Right atrium auricular region (tissue), 2 donors: ENCODE measurements around the gene HPGD. TPM values are rescaled to one million over a fixed set of nuclear protein-coding genes. Genes with fewer than 3 reads are reported as not detected.

ENCODE experiments used
- DNase-seq: peaks from one replicate; pipeline ENCODE4 v3.0.0-alpha.2; 2019; ENCODE audit warnings: low spot score
- H3K27ac ChIP-seq, 2 donors: fragments of 200-600 bp; sonication (generic); 1 replicate in 1 of 2; 2 replicates in 1 of 2; pipeline ENCODE4 v1.5.1; 2016 to 2019
- H3K27me3 ChIP-seq, 2 donors: fragments of 200-600 bp; sonication (generic); one replicate each; pipeline versions ENCODE4 v1.5.1 to v1.6.0; 2017 to 2019
- H3K36me3 ChIP-seq: fragments of 200-600 bp; sonication (generic); one replicate; pipeline ENCODE4 v1.5.1; 2016
- H3K4me1 ChIP-seq, 2 donors: fragments of 200-600 bp; sonication (generic); one replicate each; pipeline versions ENCODE4 v1.5.1 to v1.6.0; 2017 to 2019
- H3K4me3 ChIP-seq, 2 donors: fragments of 200-600 bp; sonication (generic); 1 replicate in 1 of 2; 2 replicates in 1 of 2; pipeline ENCODE4 v1.5.1; 2017 to 2019; ENCODE audit warnings: mild to moderate bottlenecking in 1 of 2, moderate library complexity in 1 of 2
- H3K9me3 ChIP-seq, 2 donors: fragments of 200-600 bp; sonication (generic); one replicate each; pipeline ENCODE4 v1.5.1; 2019
- CTCF ChIP-seq, 2 donors: fragments of 200-600 bp; sonication (generic); IDR thresholded peaks; one replicate each; pipeline ENCODE4 v1.5.1; 2019; ENCODE audit warnings: antibody characterized with exemption in 2 of 2
- total RNA-seq, 2 donors: library from RNA; depleted of rRNA; stranded (reverse); fragments of >200 nt; gene quantifications; one replicate each; pipeline ENCODE4 v1.1.0, GENCODE V29; 2016

The HPGD gene
- total RNA-seq, 2 donors from 2014 or later: 1.4 to 3.1 TPM

- H3K27me3 ChIP-seq: no peaks in the 10 kb centered on the region
- H3K4me1 ChIP-seq: no peaks in the 10 kb centered on the region
- H3K9me3 ChIP-seq: peaks cover 0 to 5% of the 10 kb centered on the region in 2 donors
- H3K36me3 ChIP-seq: no peaks in the 10 kb centered on the region
- no peak for TF ChIP-seq CTCF (IDR thresholded peaks at IDR 0.05)
- no peak overlapping the region for H3K4me3 ChIP-seq
- DNase-seq: no peak
- no peak overlapping the region for H3K27ac ChIP-seq
Measured at GRCh38 chr4:174460684-174461083, 61.6 kb downstream of the HPGD start.

GRCh38 chr4:174457468-174457867 lies 64.8 kb downstream of the HPGD start:
- Histone ChIP-seq H3K36me3 (no peaks in the 10 kb centered on the region), H3K4me1 (no peaks in the 10 kb centered on the region), H3K9me3 (no peaks in the 10 kb centered on the region), H3K4me3 (no peak overlapping the region), H3K27ac (no peak overlapping the region), H3K27me3 (no peaks in the 10 kb centered on the region)
- no peak for TF ChIP-seq CTCF (IDR thresholded peaks at IDR 0.05)
- DNase-seq: no peak

- Histone ChIP-seq H3K4me1 (peaks cover 0 to 7% of the 10 kb centered on the region in 2 donors), H3K27me3 (no peaks in the 10 kb centered on the region), H3K27ac (no peak overlapping the region), H3K9me3 (no peaks in the 10 kb centered on the region), H3K4me3 (no peak overlapping the region), H3K36me3 (no peaks in the 10 kb centered on the region)
- DNase-seq: no peak
- no peak for TF ChIP-seq CTCF (IDR thresholded peaks at IDR 0.05)
Measured at GRCh38 chr4:174454815-174455473, 67.3 kb downstream of the HPGD start.

GRCh38 chr4:174451718-174452296 lies 70.5 kb downstream of the HPGD start:
- Histone ChIP-seq H3K27ac (no peak overlapping the region), H3K27me3 (no peaks in the 10 kb centered on the region)

GRCh38 chr4:174450786-174451125 lies 71.5 kb downstream of the HPGD start:
- Histone ChIP-seq H3K27ac (no peak overlapping the region), H3K27me3 (no peaks in the 10 kb centered on the region), H3K4me1 (peaks cover 0 to 7% of the 10 kb centered on the region in 2 donors), H3K9me3 (no peaks in the 10 kb centered on the region), H3K4me3 (no peak overlapping the region), H3K36me3 (no peaks in the 10 kb centered on the region)
- TF ChIP-seq CTCF (IDR thresholded peaks at IDR 0.05): no peak
- DNase-seq: no peak

More at GRCh38 chr4:174451718-174452296, 70.5 kb downstream of the HPGD start:
- H3K4me3 ChIP-seq: no peak overlapping the region
- H3K4me1 ChIP-seq: peaks cover 0 to 7% of the 10 kb centered on the region in 2 donors
- DNase-seq: no peak
- no peaks in the 10 kb centered on the region for H3K9me3 ChIP-seq
- TF ChIP-seq CTCF (IDR thresholded peaks at IDR 0.05): no peak
- H3K36me3 ChIP-seq: no peaks in the 10 kb centered on the region
